OCI-LY7 (cell line): ENCODE data around the gene ARL11. TPM values are rescaled to one million over a fixed set of nuclear protein-coding genes. Genes with fewer than 3 reads are reported as not detected.

Experiments
- BruUV-seq: library from RNA; stranded (reverse); fragments of 400-500 nt; replicated peaks from 2 replicates; lab custom pipeline; 2021; lab: Mats Ljungman, UMichigan
- CTCF ChIA-PET: fragments of 300-600 bp; sonication (Branson Sonifier 250); formaldehyde crosslinking; loops from one replicate; lab custom pipeline; 2022; ENCODE audit warnings: antibody characterized with exemption; ENCODE audit not compliant: unreplicated experiment; lab: Charles Lee
- POLR2A ChIA-PET: fragments of 300-600 bp; sonication (Branson Sonifier 250); formaldehyde crosslinking; loops from one replicate; lab custom pipeline; 2022; ENCODE audit warnings: antibody characterized with exemption; lab: Charles Lee
- DNase-seq: peaks from one replicate; pipeline ENCODE4 v3.0.0-alpha.2; 2015; ENCODE audit warnings: low spot score
- H2AFZ ChIP-seq: fragments of 200-600 bp; sonication (generic), shearing (Covaris generic); 2 replicates; pipeline ENCODE4 v1.6.1; 2014; ENCODE audit warnings: mild to moderate bottlenecking, antibody characterized with exemption, low read length, moderate library complexity
- H3K27ac ChIP-seq: fragments of 200-600 bp; sonication (generic); 2 replicates; pipeline ENCODE4 v1.5.1; 2014; ENCODE audit warnings: mixed run types, low read depth, mild to moderate bottlenecking, moderate library complexity, low read length, inconsistent platforms; ENCODE audit not compliant: poor library complexity, severe bottlenecking
- H3K36me3 ChIP-seq: fragments of 200-600 bp; sonication (generic); 2 replicates; pipeline ENCODE4 v1.6.1; 2014; ENCODE audit warnings: mild to moderate bottlenecking, antibody characterized with exemption, low read length, moderate library complexity, mixed read lengths; ENCODE audit not compliant: insufficient read depth
- H3K4me1 ChIP-seq: fragments of 200-600 bp; sonication (generic); 2 replicates; pipeline ENCODE4 v1.5.1; 2014; ENCODE audit warnings: mild to moderate bottlenecking, low read length; ENCODE audit not compliant: insufficient read depth, poor library complexity, severe bottlenecking
- H3K4me2 ChIP-seq: fragments of 200-600 bp; sonication (generic); 2 replicates; pipeline ENCODE4 v1.6.1; 2014; ENCODE audit warnings: mild to moderate bottlenecking, low read length
- H3K4me3 ChIP-seq: fragments of 200-600 bp; sonication (generic); 2 replicates; pipeline ENCODE4 v1.5.1; 2014; ENCODE audit warnings: mild to moderate bottlenecking, low read depth, low read length; ENCODE audit not compliant: poor library complexity, severe bottlenecking
- H3K79me2 ChIP-seq: fragments of 200-600 bp; sonication (generic); 2 replicates; pipeline ENCODE4 v1.6.1; 2016; ENCODE audit warnings: low read depth, mild to moderate bottlenecking, low read length, moderate library complexity, mixed read lengths; ENCODE audit not compliant: insufficient read depth
- H3K9me2 ChIP-seq: fragments of 200-600 bp; sonication (generic); 2 replicates; pipeline ENCODE4 v1.6.1; 2016; ENCODE audit warnings: mild to moderate bottlenecking, low read length, mixed read lengths; ENCODE audit not compliant: insufficient read depth
- H3K9me3 ChIP-seq: fragments of 200-600 bp; sonication (generic); 2 replicates; pipeline ENCODE4 v1.6.1; 2014; ENCODE audit warnings: mild to moderate bottlenecking, mixed run types, low read length, mixed read lengths
- H4K20me1 ChIP-seq: fragments of 200-600 bp; sonication (generic); 2 replicates; pipeline ENCODE4 v1.6.1; 2014; ENCODE audit warnings: mild to moderate bottlenecking, antibody characterized with exemption, low read length, moderate library complexity, mixed read lengths; ENCODE audit not compliant: insufficient read depth
- EZH2phosphoT487 ChIP-seq: fragments of 200-600 bp; sonication (generic); IDR thresholded peaks from 2 replicates; pipeline ENCODE4 v1.6.1; 2018; ENCODE audit warnings: low read depth, borderline replicate concordance, mild to moderate bottlenecking, mixed run types, antibody characterized with exemption, low read length, moderate library complexity, mixed read lengths
- intact Hi-C: fragments of 100-400 bp; cut with micrococcal nuclease; formaldehyde crosslinking; loops from one replicate; pipeline ENCODE4 v1.10.0; 2022; ENCODE audit not compliant: unreplicated experiment
- total RNA-seq, 2 experiments: library from RNA; depleted of rRNA in 1 of 2; stranded (reverse); fragments of >200 nt in 1 of 2; shearing (Covaris generic) in 1 of 2; gene quantifications; 2 replicates each; pipeline ENCODE4 v1.2.3, GENCODE V29; 2014 to 2022
- TF ChIP-seq, protein P1 (sequence below): fragments of 200-600 bp; sonication (generic); conservative IDR thresholded peaks from 2 replicates; pipeline ENCODE4 v1.5.1; 2014; ENCODE audit warnings: mild to moderate bottlenecking, antibody characterized with exemption, low read length, moderate library complexity, mixed read lengths

The ARL11 gene
- total RNA-seq, 2 experiments from 2014 or later, result 8.3 to 20.5 TPM

- no peak for DNase-seq
- Histone ChIP-seq H3K36me3 (peaks cover 20% of the 10 kb centered on the region), H3K4me3 (no peak overlapping the region), H3K9me2 (no peaks in the 10 kb centered on the region), H4K20me1 (no peaks in the 10 kb centered on the region), H3K4me1 (peaks cover 12% of the 10 kb centered on the region), H3K9me3 (no peaks in the 10 kb centered on the region), H3K79me2 (no peaks in the 10 kb centered on the region), H2AFZ (no peak overlapping the region), H3K4me2 (no peak overlapping the region), H3K27ac (no peak overlapping the region)
- BruUV-seq, result no TSS peak
- ChIA-PET POLR2A (interaction anchor here (0.6 to 1.3 kb wide), 4 partner anchors 9 to 193 kb away, joined by 3 to 8 read pairs (median 4); partner anchors contain the start of gene ARL11), CTCF (interaction anchor here (0.6 kb wide), 1 partner anchor 604 kb away, joined by 3 read pairs; no protein-coding TSS in a partner anchor)
- TF ChIP-seq, protein P1, sequence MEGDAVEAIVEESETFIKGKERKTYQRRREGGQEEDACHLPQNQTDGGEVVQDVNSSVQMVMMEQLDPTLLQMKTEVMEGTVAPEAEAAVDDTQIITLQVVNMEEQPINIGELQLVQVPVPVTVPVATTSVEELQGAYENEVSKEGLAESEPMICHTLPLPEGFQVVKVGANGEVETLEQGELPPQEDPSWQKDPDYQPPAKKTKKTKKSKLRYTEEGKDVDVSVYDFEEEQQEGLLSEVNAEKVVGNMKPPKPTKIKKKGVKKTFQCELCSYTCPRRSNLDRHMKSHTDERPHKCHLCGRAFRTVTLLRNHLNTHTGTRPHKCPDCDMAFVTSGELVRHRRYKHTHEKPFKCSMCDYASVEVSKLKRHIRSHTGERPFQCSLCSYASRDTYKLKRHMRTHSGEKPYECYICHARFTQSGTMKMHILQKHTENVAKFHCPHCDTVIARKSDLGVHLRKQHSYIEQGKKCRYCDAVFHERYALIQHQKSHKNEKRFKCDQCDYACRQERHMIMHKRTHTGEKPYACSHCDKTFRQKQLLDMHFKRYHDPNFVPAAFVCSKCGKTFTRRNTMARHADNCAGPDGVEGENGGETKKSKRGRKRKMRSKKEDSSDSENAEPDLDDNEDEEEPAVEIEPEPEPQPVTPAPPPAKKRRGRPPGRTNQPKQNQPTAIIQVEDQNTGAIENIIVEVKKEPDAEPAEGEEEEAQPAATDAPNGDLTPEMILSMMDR, result no peak
- TF ChIP-seq EZH2phosphoT487, result no peak
- intact Hi-C loops, result no loop called here
Measured at GRCh38 chr13:49638030-49638743, 9.9 kb downstream of the ARL11 start.

DNA sequence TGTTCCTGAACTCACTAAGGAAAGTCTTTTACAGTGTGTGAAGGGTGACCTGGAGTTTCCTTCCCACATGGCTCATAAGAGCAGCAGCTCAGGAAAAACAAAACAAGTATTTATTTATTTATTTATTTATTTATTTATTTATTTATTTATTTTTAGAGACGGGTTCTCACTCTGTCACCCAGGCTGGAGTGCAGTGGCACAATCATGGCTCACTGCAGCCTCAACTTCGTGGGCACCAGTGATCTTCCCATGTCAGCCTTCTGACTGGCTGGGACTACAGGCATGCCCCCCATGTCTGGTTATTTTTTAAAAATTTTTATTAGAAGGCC is 10.4 kb downstream of the ARL11 start:
- Histone ChIP-seq H3K27ac (no peak overlapping the region), H3K9me2 (no peaks in the 10 kb centered on the region), H3K4me1 (peaks cover 14% of the 10 kb centered on the region), H3K4me3 (no peak overlapping the region), H3K36me3 (peaks cover 18% of the 10 kb centered on the region), H2AFZ (no peak overlapping the region), H4K20me1 (no peaks in the 10 kb centered on the region), H3K9me3 (no peaks in the 10 kb centered on the region), H3K79me2 (no peaks in the 10 kb centered on the region), H3K4me2 (no peak overlapping the region)
- ChIA-PET CTCF (interaction anchor here (0.6 kb wide), 1 partner anchor 603 kb away, joined by 3 read pairs; no protein-coding TSS in a partner anchor), POLR2A (interaction anchor here (0.6 to 1.3 kb wide), 2 partner anchors 9 to 10 kb away, joined by 3 to 6 read pairs; partner anchors contain the start of gene ARL11)
- no TSS peak for BruUV-seq
- intact Hi-C loops, result no loop called here
- TF ChIP-seq EZH2phosphoT487, result no peak
- TF ChIP-seq, protein P1, result no peak
- DNase-seq, result no peak

GRCh38 chr13:49641801-49642291 is 13.5 kb downstream of the ARL11 start:
- CTCF ChIA-PET, result no interaction called here
- no peak for DNase-seq
- H3K9me3 ChIP-seq, result no peaks in the 10 kb centered on the region
- no peak for TF ChIP-seq EZH2phosphoT487
- TF ChIP-seq, protein P1, result no peak
- no peak overlapping the region for H2AFZ ChIP-seq
- intact Hi-C loops, result no loop called here
- H3K4me3 ChIP-seq, result no peak overlapping the region
- H3K4me1 ChIP-seq, result peaks cover 6% of the 10 kb centered on the region
- H4K20me1 ChIP-seq, result no peaks in the 10 kb centered on the region
- H3K9me2 ChIP-seq, result no peaks in the 10 kb centered on the region
- POLR2A ChIA-PET, result no interaction called here
- no peak overlapping the region for H3K4me2 ChIP-seq
- H3K27ac ChIP-seq, result no peak overlapping the region
- H3K79me2 ChIP-seq, result no peaks in the 10 kb centered on the region
- 0 out of 2 replicates have a peak, but pooled peaks cover 4% of the 10 kb centered on the region for H3K36me3 ChIP-seq
- no TSS peak for BruUV-seq
